ENCODE results near the gene CCL4.
"Not testable (repeated sequence)": the region's sequence is repeated elsewhere in the genome, so short reads cannot be mapped to it uniquely, and the experiment has no call there.

CCL4 gene

GRCh38 chr17:36103401-36103975 lies at the start of gene CCL4:
CCL4 (plus strand) TSS chr17:36103827; CDS start chr17:36103906, 79 bp downstream.
- DNase-seq (ENCODE audit: low read depth in 3 of 3): not testable (repeated sequence)

- no peak for DNase-seq (ENCODE audit: low read depth in 3 of 3)
Observed at GRCh38 chr17:36055171-36055570, 48.5 kb upstream of the CCL4 start.

DNA sequence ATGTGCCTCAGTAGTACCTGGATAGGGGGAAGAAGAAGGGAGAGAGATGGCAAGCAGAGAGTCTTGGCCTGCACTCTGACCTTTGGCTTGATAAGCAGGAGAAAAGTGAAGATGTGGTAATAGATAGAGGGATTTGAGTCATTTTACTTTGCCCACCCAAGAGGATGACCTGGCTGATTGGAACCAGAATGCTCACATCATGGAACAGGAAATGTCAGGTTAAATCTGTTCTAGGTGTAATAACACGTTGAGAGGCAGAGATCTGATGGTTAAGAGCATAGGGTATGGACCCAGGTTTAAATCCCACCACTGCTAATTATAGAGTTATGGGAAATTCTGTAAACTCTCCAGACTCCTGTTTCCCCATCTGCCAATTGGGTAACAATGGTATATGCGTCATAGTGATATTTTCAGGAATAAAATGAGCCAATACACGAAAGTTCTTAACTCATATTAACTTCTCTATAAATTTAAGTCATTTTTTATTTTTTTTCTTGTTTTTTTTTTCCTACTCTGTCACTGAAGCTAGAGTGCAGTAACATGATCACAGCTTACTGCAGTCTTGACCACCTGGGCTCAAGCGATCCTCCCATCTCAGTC lies 47.6 kb upstream of the CCL4 start:
- DNase-seq (ENCODE audit: low read depth in 3 of 3): no peak

- no peak for DNase-seq (ENCODE audit: low read depth in 3 of 3)
Observed at GRCh38 chr17:36057911-36058310, 45.7 kb upstream of the CCL4 start.

DNA sequence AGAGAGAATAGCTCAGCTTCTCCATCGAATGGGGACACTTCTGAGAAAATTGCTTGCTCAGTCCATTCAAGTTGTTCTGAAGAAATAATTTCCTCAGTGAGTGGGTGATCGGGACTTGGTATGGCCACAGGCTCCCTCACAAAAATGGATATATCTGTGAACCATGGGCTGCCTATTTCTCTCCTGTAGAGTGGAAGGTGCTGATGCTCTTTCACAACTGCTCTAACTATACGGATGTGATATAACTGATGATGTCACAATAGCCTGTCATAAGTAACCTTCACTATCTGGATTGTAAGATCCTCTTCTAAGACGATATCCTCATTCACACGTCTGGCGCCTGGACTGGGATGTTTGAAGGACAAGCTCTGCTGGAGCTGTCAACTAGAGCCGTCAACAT lies 44.2 kb upstream of the CCL4 start:
- DNase-seq (ENCODE audit: low read depth in 3 of 3): no peak

GRCh38 chr17:36060816-36061215 lies 42.8 kb upstream of the CCL4 start:
- no peak for DNase-seq (ENCODE audit: low read depth in 3 of 3)

DNA sequence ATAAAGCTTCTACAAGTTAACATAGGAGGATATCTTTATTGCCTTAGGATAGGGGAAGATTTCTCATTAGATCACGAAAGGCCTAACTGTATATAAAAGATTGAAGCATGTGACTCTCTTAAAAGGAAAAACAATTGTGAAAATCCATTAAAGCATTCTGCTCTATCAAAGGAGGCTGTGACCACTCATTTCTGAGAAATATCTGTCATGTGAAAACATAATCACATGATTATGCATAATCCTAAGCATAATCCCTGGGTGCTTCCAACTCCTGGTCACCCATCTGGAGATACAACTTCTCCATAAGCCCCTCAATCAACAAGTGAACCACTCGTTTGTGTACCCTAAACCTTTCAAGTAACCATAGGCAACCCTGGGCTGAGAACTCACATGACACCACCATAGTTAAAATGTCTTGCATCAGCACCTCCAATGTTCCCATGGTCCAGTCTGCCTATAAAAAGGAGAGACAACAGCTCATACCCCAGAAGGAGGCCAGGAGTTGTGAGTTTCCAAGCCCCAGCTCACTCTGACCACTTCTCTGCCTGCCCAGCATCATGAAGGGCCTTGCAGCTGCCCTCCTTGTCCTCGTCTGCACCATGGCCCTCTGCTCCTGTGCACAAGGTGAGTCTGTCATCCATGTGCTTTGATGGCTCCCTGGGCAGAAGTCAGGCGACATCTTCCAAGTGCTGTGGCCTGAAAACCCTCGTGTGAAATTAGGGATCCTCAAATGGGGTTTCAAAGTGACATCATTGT lies 39.7 kb upstream of the CCL4 start, which contains the start of gene CCL18:
TSS of gene CCL18 (plus strand) at position 487 of the 756 bp plus-strand sequence. CDS start at position 558, 71 bp downstream.
- DNase-seq (ENCODE audit: low read depth in 3 of 3): no peak

DNA sequence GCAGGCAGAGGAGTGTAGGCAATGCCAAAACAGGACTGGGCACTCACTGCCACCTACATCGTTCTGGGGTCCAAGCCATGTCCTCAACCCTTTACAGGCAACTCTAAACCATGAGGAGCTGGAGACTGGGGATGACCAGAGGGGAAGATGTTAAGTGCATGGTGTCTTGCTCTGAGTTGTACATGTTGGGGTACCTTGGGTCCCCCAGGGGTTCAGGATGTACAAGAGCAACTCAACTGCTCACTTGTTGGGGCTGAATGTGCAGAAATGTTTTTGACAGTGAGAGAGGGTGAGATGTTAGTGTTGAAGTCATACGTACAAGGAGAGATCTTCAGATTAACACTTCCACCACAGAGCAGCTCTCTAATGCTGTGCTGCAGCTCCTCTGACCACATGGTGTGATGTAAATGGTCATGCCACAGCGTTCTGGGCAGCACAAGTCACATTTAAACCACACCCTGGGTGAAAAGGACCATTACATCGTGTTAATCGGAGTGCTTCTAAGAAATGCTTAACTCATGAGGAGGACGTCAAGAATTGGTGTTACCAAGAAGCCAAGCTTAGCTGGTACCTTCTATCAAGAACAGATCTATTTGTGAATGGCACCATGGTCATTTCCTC lies 37.2 kb upstream of the CCL4 start:
- DNase-seq (ENCODE audit: low read depth in 3 of 3): no peak

GRCh38 chr17:36068524-36068923 lies 35.1 kb upstream of the CCL4 start:
- DNase-seq (ENCODE audit: low read depth in 3 of 3): no peak

- no peak for DNase-seq (ENCODE audit: low read depth in 3 of 3)
Observed at GRCh38 chr17:36069136-36069535, 34.5 kb upstream of the CCL4 start.

GRCh38 chr17:36070427-36070826 lies 33.2 kb upstream of the CCL4 start:
- DNase-seq (ENCODE audit: low read depth in 3 of 3): no peak

DNA sequence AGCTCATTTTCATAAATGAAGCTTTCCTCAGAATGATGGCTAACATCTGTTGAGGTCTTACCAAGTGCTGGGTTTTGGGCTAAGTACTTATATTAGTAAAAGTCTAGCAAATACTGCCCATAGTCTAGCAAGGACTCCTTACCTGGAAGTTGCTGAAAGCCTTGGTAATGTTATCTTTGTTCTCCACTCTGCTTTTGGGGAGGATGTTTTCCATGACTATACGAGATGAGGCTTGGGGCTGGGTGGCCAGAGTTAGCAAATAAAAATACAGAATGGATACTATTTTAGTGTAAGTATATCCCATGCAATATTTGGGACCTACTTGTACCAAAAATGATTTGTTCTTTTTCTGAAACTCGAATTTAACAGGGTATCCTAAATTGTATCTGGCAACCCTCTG lies 31.9 kb upstream of the CCL4 start:
- DNase-seq (ENCODE audit: low read depth in 3 of 3): no peak

- peak in 1 of 3 experiments; percentile 28 for DNase-seq (ENCODE audit: low read depth in 3 of 3)
Observed at GRCh38 chr17:36072431-36073121, 31.1 kb upstream of the CCL4 start.

- DNase-seq (ENCODE audit: low read depth in 3 of 3): no peak
Observed at GRCh38 chr17:36074365-36074764, 29.3 kb upstream of the CCL4 start.

DNA sequence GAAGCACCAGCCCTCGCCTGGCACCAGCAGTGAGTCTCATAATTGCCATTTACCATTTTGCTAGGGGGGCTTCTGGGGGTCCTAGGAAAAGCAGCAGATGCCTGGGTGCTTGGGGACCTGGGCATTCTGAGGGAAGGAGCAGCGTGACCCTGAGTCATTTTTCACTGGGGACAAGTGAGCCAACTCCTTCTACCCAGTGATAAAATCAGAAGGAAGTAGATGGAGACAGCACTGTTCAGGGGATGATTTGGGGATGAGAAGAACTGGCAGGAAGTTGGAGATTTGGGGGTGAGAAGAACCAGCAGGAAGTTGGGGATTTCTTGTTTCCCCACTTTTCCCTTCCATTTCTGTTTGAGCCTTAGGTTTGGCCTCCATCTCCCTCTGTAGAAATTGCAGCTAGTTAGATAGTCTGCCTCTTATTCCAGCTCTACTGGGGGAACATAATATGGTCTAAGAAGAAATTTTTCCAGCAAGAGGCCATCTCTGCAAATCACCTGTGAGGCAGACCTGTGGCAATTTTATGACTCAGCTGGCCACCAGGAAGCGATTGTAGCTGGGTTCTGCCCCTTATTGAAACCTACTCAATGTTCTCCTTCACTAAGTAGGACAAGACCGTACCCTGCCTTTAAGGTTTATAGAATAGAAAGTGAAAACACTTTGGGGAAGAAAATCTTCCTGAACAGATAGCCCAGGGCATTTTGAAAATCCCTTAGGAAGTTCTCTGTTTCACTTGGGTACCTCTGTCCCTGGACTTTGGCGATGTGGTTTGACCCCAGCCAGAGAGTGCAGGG lies 21.8 kb upstream of the CCL4 start:
- DNase-seq (ENCODE audit: low read depth in 3 of 3): not testable (repeated sequence)

DNA sequence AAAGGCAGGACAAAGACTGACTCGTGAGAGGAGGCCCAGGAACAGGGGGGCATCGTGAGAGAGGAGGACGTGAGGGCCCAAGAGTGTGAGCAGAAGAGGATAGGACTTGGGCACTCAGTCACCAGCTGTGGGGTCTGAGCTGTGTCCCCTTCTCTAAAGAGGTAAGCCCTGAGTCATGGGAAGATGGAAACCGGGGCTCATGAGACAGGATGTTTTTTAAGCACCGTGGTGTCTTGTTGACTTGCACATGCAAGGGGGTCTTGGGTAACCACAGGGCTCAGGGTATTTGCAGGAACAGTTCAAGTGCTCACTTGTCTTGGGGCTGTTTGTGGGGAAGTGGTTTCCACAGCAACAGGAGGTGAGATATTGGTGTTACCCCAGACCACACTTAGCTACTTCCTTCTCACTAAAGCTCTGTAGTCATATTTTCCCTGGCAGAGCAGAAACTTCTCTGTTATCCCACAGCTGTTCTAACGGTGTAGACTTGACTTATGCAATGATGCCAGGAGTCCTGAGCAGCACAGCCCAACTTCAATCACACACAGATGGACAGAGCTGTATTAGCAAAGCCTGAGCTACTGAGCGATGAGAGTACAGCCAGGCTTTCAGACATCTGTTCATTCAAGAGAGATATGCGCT lies 21.0 kb upstream of the CCL4 start:
- not testable (repeated sequence) for DNase-seq (ENCODE audit: low read depth in 3 of 3)

GRCh38 chr17:36083691-36084090 lies 19.9 kb upstream of the CCL4 start:
- DNase-seq (ENCODE audit: low read depth in 3 of 3): not testable (repeated sequence)

GRCh38 chr17:36085765-36086164 lies 17.9 kb upstream of the CCL4 start:
- no peak for DNase-seq (ENCODE audit: low read depth in 3 of 3)

DNA sequence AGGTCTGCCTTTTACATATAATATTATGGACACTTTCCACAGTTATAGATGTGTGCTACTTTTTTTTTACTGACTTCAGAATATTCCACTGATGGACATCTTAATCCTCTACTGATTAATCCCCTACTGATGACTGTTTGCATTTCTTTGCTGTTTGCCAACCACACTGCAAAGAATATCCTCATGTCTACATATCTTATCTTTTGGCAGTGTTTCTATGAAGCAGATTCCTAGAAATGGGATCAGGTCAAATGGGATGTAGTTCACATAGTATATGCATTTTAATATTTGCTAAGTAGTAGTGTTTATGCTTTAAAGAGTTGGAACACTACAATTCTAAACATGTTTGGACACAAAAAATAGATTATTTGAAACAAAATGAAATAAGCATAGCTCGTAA lies 16.8 kb upstream of the CCL4 start:
- DNase-seq (ENCODE audit: low read depth in 3 of 3): no peak

- DNase-seq (ENCODE audit: low read depth in 3 of 3): not testable (repeated sequence)
Observed at GRCh38 chr17:36087471-36087870, 16.2 kb upstream of the CCL4 start.

Measured in stimulated activated CD4-positive, alpha-beta T cell treated with anti-CD3 and anti-CD28 coated beads, TNF-alpha, amount 100 ng/mL, for 4 hours (primary cell).